ENCODE data around the gene EEF1B2.

DNA sequence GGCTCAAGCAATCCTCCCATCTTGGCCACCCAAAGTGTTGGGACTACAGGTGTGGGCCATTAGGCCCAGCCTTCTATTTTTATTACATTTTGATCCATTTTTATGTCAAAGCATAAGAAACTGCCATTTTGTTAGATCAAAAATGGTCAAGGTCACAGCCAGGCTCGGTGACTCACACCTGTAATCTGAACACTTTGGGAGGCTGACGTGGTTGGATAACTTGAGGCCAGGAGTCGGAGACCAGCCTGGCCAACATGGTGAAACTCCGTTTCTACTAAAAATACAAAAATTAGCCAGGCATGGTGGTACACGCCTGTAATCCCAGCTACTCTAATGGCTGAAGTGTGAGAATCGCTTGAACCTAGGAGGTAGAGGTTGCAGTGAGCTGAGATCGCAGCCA, 49.2 kb downstream of the EEF1B2 start:
- TF ChIP-seq CTCF (IDR thresholded peaks at IDR 0.05) (no peak), POLR2A (IDR thresholded peaks at IDR 0.05) (no peak)
